Frontal cortex (tissue), 4 donors: ENCODE data around the gene DNMT3A. TPM values are rescaled to one million over a fixed set of nuclear protein-coding genes. Genes with fewer than 3 reads are reported as not detected.

Experiments used
- DNase-seq, 2 donors: peaks; one replicate each; pipeline ENCODE4 v3.0.0; 2012; ENCODE audit warnings: low spot score in 2 of 2
- FAIRE-seq: peaks from 2 replicates; lab custom pipeline; 2012; peaks lifted over from hg19 to GRCh38; lab: Jason Lieb, UNC
- small RNA-seq: library from RNA; depleted of rRNA; stranded (forward); fragments of <200 nt; gene quantifications from one replicate; pipeline ENCODE3, GENCODE V24; 2014
- total RNA-seq: library from RNA; depleted of rRNA; stranded (reverse); fragments of >200 nt; gene quantifications from one replicate; pipeline ENCODE4 v1.2.3, GENCODE V29; 2014
- donor health status: control.
- donor health status: control.
- donor health status: control.

The DNMT3A gene
- total RNA-seq, 1 donor from 2014 or later: 71.3 TPM

DNA sequence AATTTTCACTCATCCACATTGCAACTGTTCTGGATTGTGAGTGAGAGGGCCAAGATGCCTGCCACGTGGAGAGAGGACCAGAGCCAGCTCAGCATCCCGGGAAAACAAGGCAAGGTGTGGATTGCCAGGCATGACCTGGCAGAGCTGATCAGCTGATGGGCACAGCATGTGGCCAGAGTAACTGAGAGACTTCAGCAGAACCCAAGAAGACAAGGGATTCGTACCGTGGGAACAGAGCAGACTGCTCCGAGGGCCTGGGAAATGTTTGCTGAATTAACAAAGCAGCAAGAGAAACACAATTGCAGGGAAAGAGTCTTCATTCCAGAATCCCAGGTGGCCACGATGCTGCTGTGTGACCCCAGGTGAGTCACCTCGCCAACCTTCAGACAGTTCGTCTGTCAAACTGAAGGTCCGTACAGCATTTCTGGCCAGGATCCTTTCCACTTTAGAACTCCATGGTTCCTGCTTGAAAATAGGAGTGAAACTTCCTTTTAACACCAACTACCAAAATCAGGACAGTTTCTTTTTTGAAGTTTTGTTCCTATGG, 147.1 kb downstream of the DNMT3A start:
- FAIRE-seq: no peak
- DNase-seq: no peak

DNA sequence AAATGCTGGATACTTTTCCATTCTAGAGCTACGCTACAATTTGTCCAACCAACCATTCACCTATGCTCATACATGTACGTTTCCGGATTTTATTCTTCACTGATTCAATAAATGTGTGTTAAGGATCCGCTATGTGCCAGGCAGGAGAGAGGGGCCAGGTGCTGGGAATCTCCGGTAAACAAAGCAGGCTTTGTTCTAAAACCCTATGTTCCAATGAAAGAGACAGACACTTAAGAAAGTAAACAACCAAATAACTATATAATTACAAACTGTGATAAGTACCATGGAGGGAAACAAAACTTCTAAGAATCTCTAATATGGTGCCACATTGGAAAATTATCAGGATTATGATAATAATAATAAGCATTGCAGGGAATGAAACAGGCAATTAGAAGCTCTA, 151.2 kb downstream of the DNMT3A start:
- FAIRE-seq (no peak), DNase-seq (no peak)

DNA sequence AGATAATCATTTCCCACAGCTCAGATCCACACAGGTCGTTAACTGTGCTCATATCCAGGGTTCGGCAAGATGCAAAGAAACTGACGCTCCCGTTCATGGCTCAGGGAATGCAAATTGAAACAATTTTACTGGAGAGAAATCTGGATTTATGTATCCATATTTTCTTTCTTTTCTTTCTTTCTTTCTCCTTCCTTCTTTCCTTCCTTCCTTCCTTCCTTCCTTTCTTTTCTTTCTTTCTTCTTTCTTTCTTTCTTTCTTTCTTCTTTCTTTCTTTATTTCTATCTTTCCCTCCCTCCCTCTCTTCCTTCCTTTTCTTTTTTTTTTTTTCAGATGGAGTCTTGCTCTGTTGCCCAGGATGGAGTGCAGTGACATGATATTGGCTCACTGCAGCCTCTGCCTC, 153.3 kb downstream of the DNMT3A start:
- FAIRE-seq (no peak), DNase-seq (no peak)

DNA sequence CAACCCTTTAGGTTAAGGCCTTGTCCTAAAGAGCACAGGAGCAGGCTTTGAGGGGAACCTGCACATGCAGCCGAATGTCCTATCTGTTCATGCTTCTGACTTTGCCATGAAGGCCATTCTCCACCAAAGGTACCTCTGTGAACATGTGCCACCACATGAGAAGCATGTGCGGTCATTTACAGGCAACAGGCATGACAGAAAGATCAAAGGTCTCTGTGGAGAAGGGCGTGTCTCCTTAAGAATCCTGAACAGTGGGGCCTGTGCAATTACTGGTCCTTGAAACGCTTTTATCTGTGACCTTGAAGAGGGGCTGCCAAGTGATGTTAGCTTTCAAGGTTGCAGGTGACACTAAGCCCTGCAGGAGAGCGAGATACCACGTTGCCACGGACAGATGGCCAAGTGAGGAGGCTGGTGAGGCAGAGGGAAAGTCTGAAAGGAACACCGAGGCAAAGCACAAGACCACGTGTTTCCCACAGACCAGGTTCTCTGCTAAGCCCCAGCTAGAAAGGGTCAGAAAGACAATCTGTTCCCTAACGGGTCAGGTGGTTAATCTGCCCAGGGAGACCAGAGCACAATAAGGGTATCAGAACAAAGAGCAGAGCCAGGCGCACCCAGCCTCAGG, 153.9 kb downstream of the DNMT3A start:
- DNase-seq (no peak), FAIRE-seq (no peak)

DNA sequence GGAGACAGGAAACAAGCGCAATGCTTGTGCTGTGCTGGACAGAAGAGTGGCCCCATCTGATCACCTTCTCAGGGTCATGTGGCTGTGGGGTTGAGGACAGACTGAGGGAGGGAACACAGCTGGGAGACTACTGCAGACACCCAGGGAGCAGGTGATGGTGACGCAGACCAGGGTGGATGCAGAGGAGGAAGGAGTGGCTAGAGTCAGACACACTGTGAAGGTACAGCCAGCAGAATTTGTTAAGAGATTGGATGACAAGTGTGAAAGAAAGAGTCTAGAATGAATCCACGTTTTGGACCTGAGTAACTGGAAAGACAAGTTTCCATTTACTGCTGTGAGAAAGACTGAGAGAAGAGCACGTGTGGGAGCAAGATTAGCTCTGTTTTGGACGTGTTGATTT, 157.5 kb downstream of the DNMT3A start:
- no peak for FAIRE-seq

DNA sequence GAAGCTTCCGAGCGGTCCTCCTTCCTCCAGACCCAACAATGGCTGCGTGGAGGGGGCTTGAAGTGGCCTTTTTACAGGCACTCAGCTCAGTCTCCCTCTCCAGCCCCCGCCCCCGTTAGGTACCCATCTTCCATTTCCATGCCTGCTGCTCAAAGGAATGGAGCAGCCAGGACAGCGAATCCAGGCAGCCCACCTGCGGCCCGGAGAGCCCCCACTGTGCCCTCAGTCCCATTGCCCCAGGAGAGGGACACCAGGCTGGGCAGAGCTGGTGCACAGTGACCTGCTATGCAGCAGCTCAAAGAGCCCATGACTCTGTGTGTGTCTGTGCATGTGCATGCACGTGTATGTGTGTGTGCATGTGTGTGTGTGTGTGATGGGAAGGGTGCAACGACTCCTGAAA, 162.7 kb downstream of the DNMT3A start:
- no peak for FAIRE-seq
- DNase-seq: no peak

More for the DNA sequence above, 157.5 kb downstream of the DNMT3A start:
- no peak for DNase-seq

Small RNA genes within 50 kb of the gene (small RNA-seq; reads per million reads assigned to genes)
- gene MIR1301: 7.8 reads per million, percentile 94 among the genes with 10 or more reads in this experiment

Other genes starting within 250 kb of the DNMT3A start
- 1.2 TPM for gene POMC, start 173.3 kb downstream of the DNMT3A start, total RNA-seq